ENCODE results near the gene SLC2A14.
"Not testable (repeated sequence)": the region's sequence is repeated elsewhere in the genome, so short reads cannot be mapped to it uniquely, and the experiment has no call there.

- TF ChIP-seq POLR2AphosphoS5 (IDR thresholded peaks at IDR 0.05): peak in 1 of 4 donors; percentile 7
- TF ChIP-seq CTCF, EP300 (IDR thresholded peaks at IDR 0.05): not testable (repeated sequence)
Observed at GRCh38 chr12:7921181-7921580, 48.5 kb upstream of the SLC2A14 start.
